Stomach (tissue), 9 donors: ENCODE data around the gene MED25. TPM values are rescaled to one million over a fixed set of nuclear protein-coding genes. Genes with fewer than 3 reads are reported as not detected.

ENCODE experiments used
- DNase-seq, 2 donors: peaks; one replicate each; pipeline versions ENCODE4 v3.0.0 to v3.0.0-alpha.2; 2013 to 2019
- H3K27ac ChIP-seq, 5 donors: fragments of 200-600 bp in 4 of 5; sonication (generic) in 4 of 5; one replicate each; pipeline ENCODE4 v1.5.1; 2013 to 2019; ENCODE audit warnings: mild to moderate bottlenecking in 1 of 5, moderate library complexity in 1 of 5
- H3K27me3 ChIP-seq, 3 donors: fragments of 200-600 bp; sonication (generic); one replicate each; pipeline ENCODE4 v1.5.1; 2017 to 2019; ENCODE audit warnings: mixed run types in 1 of 3
- H3K36me3 ChIP-seq, 4 donors: fragments of 200-600 bp; sonication (generic); 1 replicate in 3 of 4; 2 replicates in 1 of 4; pipeline ENCODE4 v1.5.1; 2016 to 2019
- H3K4me1 ChIP-seq, 4 donors: fragments of 200-600 bp; sonication (generic); one replicate each; pipeline ENCODE4 v1.5.1; 2016 to 2019
- H3K4me3 ChIP-seq, 4 donors: fragments of 200-600 bp; sonication (generic) in 3 of 4; one replicate each; pipeline ENCODE4 v1.5.1; 2016 to 2019; ENCODE audit warnings: mild to moderate bottlenecking in 1 of 4
- H3K9me3 ChIP-seq, 4 donors: fragments of 200-600 bp; sonication (generic); one replicate each; pipeline ENCODE4 v1.5.1; 2016 to 2019
- EP300 ChIP-seq: sonication (generic); formaldehyde crosslinking; IDR thresholded peaks from one replicate; pipeline ENCODE4 v1.6.1; 2017; ENCODE audit warnings: antibody characterized with exemption
- POLR2A ChIP-seq, 4 donors: fragments of 450-650 bp; IDR thresholded peaks; one replicate each; pipeline ENCODE4 v1.6.1; 2016; ENCODE audit warnings: antibody characterized with exemption in 4 of 4, control low read depth in 2 of 4, mild to moderate bottlenecking in 1 of 4, moderate library complexity in 1 of 4
- POLR2AphosphoS5 ChIP-seq, 3 donors: sonication (generic); formaldehyde crosslinking; IDR thresholded peaks; one replicate each; pipeline ENCODE4 v1.6.1; 2016; ENCODE audit warnings: antibody characterized with exemption in 3 of 3
- WGBS, 5 donors: extraction: QIAGEN DNeasy Blood & Tissue Kit in 3 of 5; methylation state at CpG; one replicate each; pipeline versions ENCODE4 v1.1.5 to v1.1.7; 2013 to 2018; 5-methylcytosine and 5-hydroxymethylcytosine counted together
- intact Hi-C: fragments of 100-400 bp; cut with DNase I; formaldehyde crosslinking; loops from one replicate; pipeline ENCODE4 v1.15.1; 2023; ENCODE audit warnings: low total_unique reads
- polyA plus RNA-seq, 3 donors: library from polyadenylated mRNA; stranded (reverse); fragments of 200-250 nt; gene quantifications; one replicate each; pipeline ENCODE4 v1.2.3, GENCODE V29; 2013
- total RNA-seq, 5 donors: library from RNA; depleted of rRNA; stranded (reverse); fragments of >200 nt; gene quantifications; one replicate each; pipeline versions ENCODE4 v1.1.0 to v1.2.3, GENCODE V29; 2014 to 2016
- TF ChIP-seq, protein P1 (sequence below), 7 experiments: fragments of 450-650 bp in 4 of 7; fragments of 200-600 bp in 3 of 7; sonication (generic) in 3 of 7; IDR thresholded peaks; one replicate each; pipeline ENCODE4 v1.5.1; 2016 to 2019; ENCODE audit warnings: antibody characterized with exemption in 7 of 7, control low read depth in 2 of 7, mild to moderate bottlenecking in 1 of 7
- donor health status: healthy with polysubstance abuse.
- donor health status: Bipolar disorder and iron deficiency.
- donor health status: healthy.

The MED25 gene
- total and polyA plus RNA-seq, 8 donors = 18.0 to 387 (median 57.6) TPM

DNA sequence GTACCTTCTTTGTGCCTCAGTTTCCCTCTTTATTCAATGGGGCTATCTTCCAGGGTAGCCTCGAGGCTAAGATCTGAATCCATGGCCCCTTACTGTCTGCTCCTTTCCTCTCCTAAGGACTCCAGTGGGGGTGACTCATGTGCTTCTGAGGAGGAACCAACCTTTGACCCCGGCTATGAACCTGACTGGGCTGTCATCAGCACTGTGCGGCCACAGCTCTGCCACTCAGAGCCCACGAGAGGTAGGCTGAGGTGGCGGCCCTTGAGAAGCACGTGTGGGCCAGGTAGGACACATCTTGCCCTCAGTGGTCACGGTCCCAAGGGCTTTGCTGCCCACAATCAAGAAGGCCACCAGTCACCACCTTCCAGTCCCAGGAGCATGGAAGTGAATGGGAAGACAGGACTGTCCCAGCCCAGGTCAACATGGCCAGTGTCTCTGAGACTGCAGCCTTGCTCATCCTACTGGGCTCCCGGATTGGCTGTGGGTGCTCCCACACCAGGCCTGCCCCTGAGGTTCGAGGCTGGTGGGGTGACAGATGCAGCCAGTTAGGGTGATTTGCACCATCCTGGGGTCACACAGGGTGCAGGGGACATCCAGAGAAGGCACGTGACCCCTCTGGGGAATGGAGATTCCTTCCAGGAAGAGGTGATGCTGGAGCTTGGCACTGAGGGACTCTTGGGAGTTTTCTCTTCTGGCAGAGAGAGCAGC lies 62.2 kb downstream of the MED25 start:
- Histone ChIP-seq H3K36me3 (peaks cover 52 to 68% (median 67%) of the 10 kb centered on the region in 4 donors), H3K27me3 (no peaks in the 10 kb centered on the region), H3K27ac (no peak overlapping the region), H3K4me1 (peaks cover 17 to 25% (median 21%) of the 10 kb centered on the region in 4 donors), H3K9me3 (no peaks in the 10 kb centered on the region), H3K4me3 (no peak overlapping the region)
- DNase-seq = no peak
- TF ChIP-seq, protein P1, sequence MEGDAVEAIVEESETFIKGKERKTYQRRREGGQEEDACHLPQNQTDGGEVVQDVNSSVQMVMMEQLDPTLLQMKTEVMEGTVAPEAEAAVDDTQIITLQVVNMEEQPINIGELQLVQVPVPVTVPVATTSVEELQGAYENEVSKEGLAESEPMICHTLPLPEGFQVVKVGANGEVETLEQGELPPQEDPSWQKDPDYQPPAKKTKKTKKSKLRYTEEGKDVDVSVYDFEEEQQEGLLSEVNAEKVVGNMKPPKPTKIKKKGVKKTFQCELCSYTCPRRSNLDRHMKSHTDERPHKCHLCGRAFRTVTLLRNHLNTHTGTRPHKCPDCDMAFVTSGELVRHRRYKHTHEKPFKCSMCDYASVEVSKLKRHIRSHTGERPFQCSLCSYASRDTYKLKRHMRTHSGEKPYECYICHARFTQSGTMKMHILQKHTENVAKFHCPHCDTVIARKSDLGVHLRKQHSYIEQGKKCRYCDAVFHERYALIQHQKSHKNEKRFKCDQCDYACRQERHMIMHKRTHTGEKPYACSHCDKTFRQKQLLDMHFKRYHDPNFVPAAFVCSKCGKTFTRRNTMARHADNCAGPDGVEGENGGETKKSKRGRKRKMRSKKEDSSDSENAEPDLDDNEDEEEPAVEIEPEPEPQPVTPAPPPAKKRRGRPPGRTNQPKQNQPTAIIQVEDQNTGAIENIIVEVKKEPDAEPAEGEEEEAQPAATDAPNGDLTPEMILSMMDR (IDR thresholded peaks at IDR 0.05) = no peak
- no peak for TF ChIP-seq POLR2AphosphoS5 (IDR thresholded peaks at IDR 0.05)
- no peak for TF ChIP-seq EP300
- no peak for TF ChIP-seq POLR2A (IDR thresholded peaks at IDR 0.05)
- 84 to 94% (median 91%) methylated on average over 8 to 10 of the region's 10 CpGs for WGBS, 5 donors
- intact Hi-C loops = no loop called here

DNA sequence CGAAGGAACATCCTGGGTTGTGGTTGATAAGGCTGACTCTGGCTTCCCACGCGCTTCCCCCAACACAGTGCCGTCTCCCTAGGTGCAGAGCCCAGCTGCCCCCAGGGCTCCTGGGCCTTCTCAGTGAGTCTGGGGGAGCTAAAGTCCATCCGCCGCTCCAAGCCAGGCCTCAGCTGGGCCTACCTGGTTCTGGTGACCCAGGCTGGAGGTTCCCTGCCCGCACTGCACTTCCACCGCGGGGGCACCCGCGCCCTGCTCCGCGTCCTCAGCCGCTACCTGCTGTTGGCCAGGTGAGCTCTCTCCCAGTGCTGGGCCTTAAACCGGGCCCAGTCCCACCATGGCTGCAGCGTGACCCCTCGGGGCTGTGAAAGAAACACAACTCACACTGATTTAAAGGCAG lies 63.1 kb downstream of the MED25 start:
- no peak overlapping the region for H3K4me3 ChIP-seq
- no peaks in the 10 kb centered on the region for H3K9me3 ChIP-seq
- H3K4me1 ChIP-seq = peaks cover 12 to 18% (median 15%) of the 10 kb centered on the region in 4 donors
- intact Hi-C loops = no loop called here
- no peaks in the 10 kb centered on the region for H3K27me3 ChIP-seq
- DNase-seq = no peak
- peaks cover 57 to 77% (median 75%) of the 10 kb centered on the region in 4 donors for H3K36me3 ChIP-seq
- TF ChIP-seq, protein P1 (IDR thresholded peaks at IDR 0.05) = no peak
- TF ChIP-seq POLR2AphosphoS5 (IDR thresholded peaks at IDR 0.05) = no peak
- TF ChIP-seq EP300 = no peak
- no peak for TF ChIP-seq POLR2A (IDR thresholded peaks at IDR 0.05)
- 95 to 99% (median 98%) methylated on average over 14 to 17 of the region's 17 CpGs for WGBS, 5 donors
- H3K27ac ChIP-seq = no peak overlapping the region

DNA sequence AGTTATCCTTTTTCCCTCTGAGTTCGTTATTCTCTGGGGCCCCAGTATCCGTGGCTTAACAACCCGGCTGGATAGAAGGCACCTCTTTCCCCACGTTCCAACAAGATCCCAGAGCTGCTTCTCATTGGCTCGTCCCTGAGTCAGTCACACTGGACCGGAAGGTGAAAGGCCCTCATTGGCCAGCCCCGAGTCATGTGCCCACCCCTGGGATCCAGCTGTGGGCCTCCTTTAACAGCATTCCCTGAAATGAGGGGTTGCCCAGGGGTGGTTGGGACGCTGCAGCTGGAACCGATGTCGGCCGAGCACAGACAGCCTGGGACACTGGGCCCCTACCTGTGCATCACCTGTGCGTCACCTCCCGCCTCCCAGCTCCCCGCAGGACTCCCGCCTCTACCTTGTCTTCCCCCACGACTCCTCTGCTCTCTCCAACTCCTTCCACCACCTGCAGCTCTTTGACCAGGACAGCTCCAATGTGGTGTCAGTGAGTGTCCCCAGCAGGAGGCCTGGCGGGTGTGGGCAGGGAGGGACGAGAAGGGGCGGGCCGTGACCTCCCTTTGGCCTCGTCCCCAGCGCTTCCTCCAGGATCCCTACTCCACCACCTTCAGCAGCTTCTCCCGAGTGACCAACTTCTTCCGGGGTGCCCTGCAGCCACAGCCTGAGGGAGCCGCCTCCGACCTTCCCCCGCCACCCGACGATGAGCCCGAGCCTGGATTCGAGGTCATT lies 63.7 kb downstream of the MED25 start:
- WGBS, 5 donors = 86 to 94% (median 93%) methylated on average over 18 to 31 of the region's 31 CpGs
- intact Hi-C loops = no loop called here

DNA sequence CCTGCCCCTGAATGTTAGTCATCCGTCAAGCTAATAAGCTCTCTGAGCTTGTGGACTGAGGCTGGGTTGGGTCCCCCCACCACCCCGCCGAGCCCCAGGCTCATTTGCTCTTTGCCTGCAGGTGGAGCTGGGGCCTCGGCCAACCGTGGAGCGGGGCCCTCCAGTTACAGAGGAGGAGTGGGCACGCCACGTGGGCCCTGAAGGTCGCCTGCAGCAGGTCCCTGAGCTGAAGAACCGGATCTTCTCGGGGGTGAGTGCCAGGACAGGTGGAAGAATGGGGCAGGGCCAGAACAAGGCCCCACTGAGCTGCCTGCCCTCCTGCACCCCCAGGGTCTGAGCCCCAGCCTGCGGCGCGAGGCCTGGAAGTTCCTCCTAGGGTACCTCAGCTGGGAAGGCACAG lies 64.6 kb downstream of the MED25 start:
- no peak overlapping the region for H3K27ac ChIP-seq
- TF ChIP-seq POLR2AphosphoS5 (IDR thresholded peaks at IDR 0.05) (no peak), EP300 (no peak), POLR2A (IDR thresholded peaks at IDR 0.05) (no peak)
- TF ChIP-seq, protein P1 (IDR thresholded peaks at IDR 0.05) = no peak
- peaks cover 57 to 91% (median 89%) of the 10 kb centered on the region in 4 donors for H3K36me3 ChIP-seq
- intact Hi-C loops = no loop called here
- WGBS, 5 donors = 92 to 100% (median 99%) methylated on average over 10 to 14 of the region's 14 CpGs
- no peak overlapping the region for H3K4me3 ChIP-seq
- peaks cover 12 to 24% (median 17%) of the 10 kb centered on the region in 4 donors for H3K4me1 ChIP-seq
- H3K27me3 ChIP-seq = no peaks in the 10 kb centered on the region
- DNase-seq = no peak
- H3K9me3 ChIP-seq = no peaks in the 10 kb centered on the region

More for the DNA sequence above, 63.7 kb downstream of the MED25 start:
- TF ChIP-seq, protein P1 (IDR thresholded peaks at IDR 0.05) = no peak
- no peak for TF ChIP-seq POLR2A (IDR thresholded peaks at IDR 0.05)
- TF ChIP-seq POLR2AphosphoS5 (IDR thresholded peaks at IDR 0.05) = no peak
- no peak for TF ChIP-seq EP300
- Histone ChIP-seq H3K4me1 (peaks cover 12 to 18% (median 15%) of the 10 kb centered on the region in 4 donors), H3K27me3 (no peaks in the 10 kb centered on the region), H3K4me3 (no peak overlapping the region), H3K9me3 (no peaks in the 10 kb centered on the region), H3K27ac (no peak overlapping the region), H3K36me3 (peaks cover 57 to 83% (median 81%) of the 10 kb centered on the region in 4 donors)
- DNase-seq = peak in 1 of 2 donors; percentile 11
